Activated gamma-delta T cell treated with anti-CD3 and anti-CD28 coated beads, Interleukin-2, amount 50 U/mL, for 16 hours (primary cell): ENCODE measurements around the gene CYS1.
"Not testable (repeated sequence)": the region's sequence is repeated elsewhere in the genome, so short reads cannot be mapped to it uniquely, and the experiment has no call there.

Experiments used
- DNase-seq: peaks from one replicate; pipeline ENCODE4 v3.0.0-alpha.2; 2020; ENCODE audit warnings: low read depth

Gene CYS1

DNA sequence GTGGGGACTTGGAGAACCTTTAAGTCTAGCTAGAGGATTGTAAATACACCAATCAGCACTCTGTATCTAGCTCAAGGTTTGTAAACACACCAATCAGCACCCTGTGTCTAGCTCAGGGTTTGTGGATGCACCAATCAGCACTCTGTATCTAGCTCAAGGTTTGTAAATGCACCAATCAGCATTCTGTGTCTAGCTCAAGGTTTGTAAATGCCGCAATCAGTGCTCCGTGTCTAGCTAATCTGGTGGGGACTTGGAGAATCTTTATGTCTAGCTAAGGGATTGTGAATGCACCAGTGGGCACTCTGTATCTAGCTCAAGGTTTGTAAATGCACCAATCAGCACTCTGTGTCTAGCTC lies 11.7 kb upstream of the CYS1 start:
- not testable (repeated sequence) for DNase-seq

DNA sequence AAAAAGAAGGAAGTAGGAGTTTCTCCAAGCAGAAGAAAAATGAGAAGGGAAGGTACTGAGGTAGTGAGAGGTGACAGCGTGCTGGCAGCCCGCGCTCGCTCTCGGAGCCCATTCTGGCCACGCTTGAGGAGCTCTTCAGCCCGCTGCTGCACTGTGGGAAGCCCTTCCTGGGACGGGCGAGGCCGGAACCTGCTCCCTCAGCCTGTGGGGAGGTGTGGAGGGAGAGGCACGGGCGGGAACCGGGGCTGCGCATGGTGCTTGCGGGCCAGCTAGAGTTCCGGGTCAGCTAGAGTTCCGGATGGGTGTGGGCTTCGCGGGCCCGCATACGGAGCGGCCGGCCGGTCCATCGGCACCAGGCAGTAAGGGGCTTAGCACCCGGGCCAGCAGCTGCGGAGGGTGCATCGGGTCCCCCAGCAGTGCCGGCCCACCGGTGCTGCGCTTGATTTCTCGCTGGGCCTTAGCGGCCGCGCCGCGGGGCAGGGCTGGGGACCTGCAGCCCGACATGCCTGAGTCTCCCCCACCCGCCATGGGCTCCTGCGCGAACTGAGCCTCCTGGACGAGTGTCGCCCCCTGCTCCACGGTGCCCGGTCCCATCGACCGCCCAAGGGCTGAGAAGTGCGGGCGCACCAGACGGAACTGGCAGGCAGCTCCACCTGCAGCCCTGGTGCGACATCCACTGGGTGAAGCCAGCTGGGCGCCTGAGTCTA lies 11.1 kb upstream of the CYS1 start:
- no peak for DNase-seq

DNA sequence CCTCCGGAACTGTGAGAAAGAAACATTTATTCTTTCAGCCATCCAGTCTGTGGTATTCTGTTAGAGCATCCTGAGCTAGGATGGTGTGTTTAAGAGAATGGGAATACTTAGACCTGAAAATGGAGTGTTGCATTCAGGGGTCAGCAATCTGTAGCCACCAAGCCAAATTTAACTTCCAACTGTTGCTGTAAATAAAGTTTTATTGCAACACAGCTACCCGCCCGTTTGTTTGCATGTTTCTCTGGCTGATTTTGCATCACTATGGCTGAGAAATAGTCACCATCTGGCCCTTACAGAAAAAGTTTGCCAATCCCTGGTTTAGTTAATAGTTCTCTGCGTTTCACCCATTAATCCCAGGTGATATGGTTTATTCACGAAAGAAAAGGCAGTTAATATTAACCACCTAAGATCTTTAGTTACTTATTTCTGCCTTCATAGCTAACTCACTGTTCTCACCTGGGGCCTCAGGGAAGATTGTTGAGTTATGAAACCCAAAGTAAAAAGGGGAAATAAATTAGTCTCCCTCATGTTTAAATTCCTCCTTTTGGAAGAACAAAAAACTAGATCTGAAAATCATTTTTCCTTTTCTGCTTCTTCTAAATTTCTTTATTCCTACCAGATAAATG lies 9.5 kb upstream of the CYS1 start:
- DNase-seq, result no peak

DNA sequence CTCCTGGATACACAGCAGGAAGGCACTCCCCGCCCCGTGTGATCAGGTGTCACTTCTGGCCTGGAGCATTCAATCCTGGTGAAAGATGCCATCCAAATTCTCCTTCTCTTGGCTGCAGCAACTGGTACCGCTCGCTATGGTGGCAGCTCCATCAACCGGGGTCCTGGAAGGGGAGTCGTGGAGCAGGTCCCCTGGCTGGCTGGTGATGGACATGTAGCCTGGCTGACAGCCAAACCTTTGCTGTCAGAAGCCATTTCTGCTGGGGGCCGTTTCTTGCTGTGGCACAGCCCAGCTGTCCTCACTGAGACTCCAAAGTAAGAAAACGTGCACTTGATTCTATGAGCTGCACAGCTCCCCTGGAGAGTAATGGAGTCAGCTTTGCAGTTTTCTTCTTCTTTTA lies 7.1 kb upstream of the CYS1 start:
- no peak for DNase-seq

DNA sequence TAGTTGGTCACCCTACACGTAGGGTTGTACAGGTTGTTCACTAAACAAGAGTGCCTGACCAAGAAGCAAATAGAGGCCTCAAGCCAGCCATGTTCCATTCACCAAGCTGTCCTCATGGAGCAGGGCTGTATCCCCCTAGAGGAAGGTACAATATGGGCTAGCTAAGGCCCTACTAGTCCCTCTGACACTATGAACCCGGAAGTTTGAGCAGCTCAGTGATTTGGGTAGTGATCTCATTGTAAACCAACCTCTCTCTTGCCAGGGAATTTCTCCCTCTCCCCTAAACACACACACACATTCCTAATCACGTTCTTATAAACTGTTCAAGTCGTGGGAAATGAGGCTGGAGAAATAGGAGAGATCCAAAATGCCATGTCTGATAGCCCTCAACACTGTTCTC lies 6.7 kb upstream of the CYS1 start:
- DNase-seq, result no peak

DNA sequence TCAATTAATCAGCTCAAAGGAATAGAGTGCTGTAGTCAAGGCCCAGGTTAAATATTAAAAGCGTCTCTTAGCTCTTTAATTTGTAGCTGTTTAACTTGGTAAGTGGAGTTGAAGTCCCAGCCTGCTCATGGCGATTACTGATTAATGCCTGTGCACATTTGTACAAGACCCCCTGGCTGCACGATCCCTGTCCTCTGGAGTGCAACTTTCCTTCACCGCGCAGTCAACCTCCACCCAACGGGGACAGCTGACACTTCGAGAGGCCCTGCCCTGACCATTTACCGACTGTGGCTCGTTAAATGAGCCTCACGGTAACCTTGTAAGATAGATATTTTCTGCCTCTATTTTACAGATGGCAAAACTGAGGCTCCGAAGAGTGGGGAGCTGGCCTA lies 5.5 kb upstream of the CYS1 start:
- no peak for DNase-seq

DNA sequence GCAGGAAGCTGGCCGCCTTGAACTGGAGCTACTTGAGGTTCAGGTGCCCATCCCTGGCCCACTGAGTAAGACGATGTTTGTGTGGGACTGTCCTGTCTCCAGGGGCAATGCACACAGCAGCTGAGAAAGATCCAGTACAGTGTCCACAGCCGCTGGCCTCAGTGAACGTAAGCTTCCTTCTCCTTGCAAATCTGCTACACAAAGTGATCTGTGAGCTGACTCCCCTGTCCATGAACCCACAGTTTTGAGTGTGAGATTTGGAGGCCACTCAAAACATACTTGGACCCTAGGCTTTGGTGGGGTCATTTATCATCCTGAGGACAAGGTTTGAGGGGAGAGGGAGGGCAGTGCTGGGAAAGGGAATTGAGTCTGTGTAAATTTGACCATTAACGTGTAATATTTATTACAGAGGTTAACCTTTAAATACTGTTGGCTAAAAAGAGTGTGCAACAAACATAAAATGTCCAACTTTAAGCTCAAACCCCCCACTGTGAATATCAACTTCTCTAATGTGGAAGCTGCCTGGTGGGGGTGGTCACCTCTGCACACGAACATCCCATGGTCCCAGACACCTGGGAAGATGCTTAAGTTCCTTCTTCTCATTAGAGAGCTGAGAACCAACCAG lies 4.9 kb upstream of the CYS1 start:
- no peak for DNase-seq

DNA sequence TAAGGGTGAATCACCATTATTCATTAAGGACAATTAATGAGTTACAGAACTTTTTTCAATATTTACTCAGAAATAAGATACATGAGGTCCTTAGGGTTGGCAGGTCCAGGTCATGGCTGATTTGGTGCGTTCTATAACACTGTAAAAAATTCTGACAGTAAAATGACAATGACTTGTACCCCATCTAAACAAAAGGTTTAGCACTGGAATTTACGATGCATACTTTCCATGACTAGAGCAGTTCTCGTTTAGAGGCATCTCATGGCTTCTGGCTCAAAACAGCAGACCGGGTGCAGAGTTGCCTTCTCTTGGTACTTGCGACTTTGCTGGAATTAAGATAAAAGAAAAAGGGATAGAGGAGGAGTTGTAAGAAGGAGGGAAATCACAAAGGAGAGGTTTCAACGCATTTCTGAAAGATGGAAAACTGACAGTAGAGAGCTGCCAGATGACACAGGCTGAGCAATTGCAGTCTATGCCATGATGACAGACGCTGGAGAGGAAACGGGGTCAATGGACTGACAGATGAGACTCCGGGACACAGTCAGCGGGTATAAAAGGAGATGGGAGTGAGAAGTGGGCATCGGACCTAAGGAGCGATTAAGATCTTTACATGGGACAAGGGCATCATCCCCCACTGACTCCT lies 4.1 kb upstream of the CYS1 start:
- no peak for DNase-seq

DNA sequence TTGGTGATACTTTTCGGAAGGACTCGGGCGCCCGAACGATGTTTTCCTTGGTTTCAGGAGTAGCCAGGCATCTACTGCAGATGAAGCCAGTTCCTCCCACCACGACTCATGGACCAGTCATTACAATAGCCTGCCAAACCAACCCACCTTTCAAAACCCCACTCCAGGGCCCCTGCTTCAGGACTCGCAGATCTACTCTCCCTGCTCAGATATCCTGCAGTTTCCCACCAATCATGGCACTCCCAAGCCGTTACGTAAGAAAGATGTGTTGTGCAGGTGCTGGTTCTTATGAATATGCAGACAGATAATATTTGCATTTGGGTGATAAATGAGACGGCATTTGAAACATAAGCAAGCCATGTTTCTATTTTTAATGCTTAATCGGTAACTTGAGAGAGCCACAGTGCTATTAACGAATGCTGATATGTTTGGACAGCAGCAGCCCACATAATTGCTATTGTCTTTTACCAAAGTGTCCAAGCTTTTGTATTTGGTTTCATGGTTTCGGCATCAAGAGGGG lies 3.5 kb upstream of the CYS1 start:
- DNase-seq, result no peak

DNA sequence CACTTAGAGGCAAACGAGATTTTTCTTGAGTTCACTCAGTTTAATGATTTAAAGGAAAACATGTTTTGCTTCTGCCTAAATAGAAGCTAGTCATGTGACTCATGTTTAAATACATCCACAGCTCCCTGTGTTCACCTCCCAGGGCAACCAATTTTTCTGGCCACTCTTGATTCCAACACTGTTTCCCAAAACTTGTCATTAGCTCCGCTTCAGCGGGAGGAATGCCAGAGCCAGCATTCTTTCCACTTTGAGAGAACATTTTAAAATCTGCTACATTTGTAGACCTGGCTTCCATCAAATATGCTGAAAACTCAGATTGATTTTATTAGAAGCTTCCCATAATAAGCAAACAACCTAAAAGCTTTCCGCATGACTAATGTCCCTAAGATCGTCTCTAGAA lies 2.8 kb upstream of the CYS1 start:
- no peak for DNase-seq

DNA sequence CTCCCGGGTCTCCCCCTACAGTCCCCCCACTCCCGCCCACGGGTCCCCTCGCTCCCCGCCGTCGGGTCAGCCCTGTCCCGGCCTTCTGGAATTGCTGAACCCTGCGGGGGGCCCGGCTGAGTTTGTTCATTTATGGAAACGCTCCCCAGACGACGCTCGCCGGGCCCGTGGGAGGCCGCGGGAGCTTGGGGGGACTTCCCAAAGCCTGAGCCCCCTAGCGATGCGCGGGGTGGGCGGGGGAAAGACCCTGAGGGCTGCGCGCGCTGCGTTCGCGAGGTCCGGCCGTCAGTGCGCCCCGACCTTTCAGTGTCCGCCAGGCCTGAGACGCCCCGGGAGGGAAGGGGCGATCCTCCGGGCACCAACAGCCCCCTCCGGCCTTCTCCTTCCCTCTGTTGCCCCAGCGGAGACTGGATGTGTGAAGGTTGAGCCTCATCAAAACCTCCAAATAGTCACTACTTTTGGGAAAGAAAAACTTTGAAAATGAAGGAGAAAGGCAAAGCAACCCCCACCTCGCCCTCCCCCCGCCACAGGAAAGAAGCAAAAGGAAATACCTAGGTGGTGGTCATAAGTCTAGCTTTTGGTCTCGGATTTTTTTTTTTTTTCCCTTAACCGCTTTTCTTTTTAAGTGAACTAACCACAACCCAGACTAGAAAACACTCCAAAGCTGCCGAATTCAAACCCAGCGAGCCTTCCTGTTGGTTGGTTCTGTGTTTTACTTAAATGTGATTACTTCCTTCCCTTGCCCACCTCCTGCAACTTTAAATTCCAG lies 509 bp upstream of the CYS1 start:
- DNase-seq, result no peak

DNA sequence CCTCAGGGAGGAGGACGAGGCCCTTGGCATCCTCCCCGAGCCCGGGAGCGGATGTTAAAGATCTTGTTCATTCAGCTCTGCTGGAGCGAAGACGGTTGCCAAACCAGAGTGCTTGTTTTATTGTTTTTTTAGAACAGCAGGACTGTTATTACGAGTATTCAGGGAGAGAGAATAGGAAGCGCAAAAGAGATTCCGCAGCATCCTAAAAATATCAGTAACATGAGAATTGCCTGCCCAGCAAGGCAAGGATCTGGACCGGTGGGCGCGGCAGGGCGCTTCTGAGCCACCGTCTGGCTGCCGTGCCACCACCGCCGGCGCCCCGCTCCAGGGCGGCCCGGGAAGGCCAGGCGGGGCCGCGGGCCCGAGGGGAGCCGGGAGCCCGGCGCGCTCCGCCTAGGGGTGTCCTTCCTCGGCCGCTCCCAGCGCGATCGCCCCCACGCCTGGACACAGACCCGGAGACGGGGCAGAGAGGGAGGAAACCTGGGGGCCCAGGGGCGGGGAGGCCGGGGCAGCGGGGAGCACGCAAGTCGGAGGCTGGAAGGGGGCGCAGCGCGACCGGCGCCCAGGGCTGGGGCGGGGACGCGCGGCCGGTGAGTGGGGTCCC lies 843 bp downstream of the CYS1 start:
- DNase-seq, result no peak

DNA sequence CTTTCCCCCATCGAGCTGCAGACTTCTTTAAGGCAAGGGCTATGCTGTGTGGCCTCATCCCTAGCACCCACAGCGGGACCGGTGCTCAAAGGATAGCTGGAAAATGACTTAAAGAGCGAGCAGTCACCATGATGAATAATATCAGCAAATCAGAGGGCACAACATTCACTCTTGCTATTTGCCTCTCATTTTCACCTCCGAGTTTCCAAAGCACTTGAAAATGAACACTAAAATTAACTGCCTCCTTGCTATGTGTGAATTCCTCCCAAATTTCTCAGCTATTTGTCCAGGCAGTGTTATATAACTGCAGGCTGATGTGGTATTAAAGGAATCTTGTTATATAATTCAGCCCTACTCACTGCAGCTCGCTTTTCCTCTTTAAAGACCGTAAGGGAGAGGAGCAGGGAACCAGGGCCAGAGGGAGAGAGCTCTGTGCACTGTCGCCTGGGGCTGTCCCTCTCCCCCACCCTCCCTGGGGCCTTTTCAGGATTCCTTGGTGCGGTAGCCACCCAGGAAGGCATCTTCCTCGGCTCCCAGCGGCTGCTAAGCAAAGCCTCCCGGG lies 1.4 kb downstream of the CYS1 start:
- no peak for DNase-seq

DNA sequence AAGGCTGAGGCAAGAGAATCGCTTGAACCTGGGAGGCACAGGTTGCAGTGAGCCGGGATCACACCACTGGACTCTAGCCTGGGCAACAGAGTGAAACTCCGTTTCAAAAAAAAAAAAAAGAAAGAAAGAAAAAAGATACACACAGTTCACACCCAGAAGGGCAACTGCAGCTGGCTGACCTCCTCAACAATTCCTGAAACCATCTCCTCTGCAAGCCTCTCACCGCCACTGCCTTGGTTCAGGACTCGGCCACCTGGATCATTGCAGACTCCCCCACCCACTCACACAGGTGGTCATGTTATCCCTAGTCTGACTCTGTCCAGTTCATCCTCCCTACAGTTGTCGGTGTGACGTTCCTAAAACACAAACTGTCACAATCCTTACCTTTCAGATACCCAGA lies 2.2 kb downstream of the CYS1 start:
- DNase-seq, result no peak

DNA sequence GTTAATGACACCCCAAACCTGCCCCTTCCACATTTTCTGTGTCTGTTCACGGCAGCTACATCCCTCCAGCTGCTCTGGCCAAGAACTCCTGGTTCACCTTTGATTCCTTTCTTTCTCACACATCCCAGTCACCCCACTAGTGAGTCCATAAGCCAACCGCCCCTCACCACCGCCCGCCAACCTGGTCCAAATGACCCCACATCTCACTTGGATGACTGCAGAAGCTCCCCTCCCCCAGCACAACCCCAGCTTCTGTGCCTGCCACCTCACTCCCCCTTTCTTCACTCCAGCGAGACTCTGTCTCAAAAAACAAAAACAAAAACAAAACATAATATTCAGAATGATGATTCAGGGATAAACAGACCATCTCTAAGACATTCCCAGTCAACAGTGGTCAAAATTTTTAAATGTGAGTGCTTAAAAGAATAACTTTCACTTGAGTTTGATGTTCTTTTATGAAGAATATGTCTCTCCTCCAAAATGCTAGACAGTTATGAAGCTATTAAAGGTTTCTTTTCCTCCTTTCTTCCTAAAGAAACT lies 3.2 kb downstream of the CYS1 start:
- DNase-seq, result no peak

DNA sequence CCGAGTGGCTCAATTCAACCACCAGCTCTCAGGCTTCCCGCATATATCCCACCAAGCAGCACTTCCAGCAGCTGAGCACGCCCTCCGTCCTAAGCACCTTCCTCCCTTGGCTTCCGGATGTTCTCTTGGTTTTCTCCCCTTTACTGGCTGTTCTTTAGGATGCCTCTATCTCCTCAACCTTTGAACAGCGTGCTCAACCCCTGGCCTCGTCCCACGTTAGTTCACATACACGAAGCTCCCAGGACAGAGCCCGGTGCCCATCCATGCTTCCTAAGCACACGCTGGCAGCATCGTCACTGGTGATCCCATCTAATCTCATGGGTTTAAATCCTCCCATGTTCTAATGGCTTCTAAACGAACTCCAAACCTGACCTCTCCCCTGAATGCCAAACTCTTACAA lies 3.7 kb downstream of the CYS1 start:
- no peak for DNase-seq

DNA sequence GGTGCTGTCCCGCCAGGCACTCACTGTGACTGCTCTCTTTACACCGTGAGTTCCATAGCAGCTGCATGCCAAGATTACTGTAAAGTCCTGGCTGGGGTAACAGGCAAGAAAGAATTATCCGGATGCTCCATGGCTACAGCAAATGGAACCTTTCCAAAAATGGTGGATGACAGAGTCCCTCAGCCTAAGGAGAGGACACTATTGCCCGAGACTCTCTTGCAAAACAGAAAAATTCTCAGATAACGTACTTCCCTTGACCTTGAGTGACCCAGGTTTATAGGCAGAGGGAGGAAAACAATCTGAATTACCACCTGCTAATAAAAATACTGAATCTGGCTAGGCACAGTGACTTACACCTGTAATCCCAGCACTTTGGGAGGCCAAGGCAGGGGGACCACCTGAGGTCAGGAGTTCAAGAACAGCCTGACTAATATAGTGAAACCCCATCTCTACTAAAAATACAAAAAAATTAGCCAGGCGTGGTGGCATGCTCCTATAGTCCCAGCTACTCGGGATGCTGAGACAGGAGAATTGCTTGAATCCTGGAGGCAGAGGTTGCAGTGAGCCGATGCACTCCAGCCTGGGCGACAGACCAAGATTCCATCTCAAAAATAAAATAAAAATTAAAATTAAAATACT lies 4.5 kb downstream of the CYS1 start:
- DNase-seq, result no peak

DNA sequence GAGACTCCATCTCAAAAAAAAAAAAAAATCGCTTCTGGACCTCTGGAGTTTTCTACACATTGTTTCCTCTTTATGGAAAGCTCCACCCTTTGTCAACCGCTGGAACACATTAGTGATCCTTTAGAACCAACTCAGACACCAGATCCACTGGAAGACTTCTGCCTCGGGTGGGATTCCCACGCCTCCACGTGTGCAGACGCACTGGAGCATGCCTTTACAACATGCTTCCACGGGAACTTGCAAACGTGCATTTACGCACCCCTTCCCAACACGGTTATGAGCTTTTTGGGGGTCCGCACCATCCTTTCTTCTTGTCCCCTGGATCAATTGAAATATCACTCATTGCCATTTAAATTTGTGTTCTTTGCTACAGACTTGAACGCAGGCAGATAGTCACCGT lies 5.1 kb downstream of the CYS1 start:
- no peak for DNase-seq

DNA sequence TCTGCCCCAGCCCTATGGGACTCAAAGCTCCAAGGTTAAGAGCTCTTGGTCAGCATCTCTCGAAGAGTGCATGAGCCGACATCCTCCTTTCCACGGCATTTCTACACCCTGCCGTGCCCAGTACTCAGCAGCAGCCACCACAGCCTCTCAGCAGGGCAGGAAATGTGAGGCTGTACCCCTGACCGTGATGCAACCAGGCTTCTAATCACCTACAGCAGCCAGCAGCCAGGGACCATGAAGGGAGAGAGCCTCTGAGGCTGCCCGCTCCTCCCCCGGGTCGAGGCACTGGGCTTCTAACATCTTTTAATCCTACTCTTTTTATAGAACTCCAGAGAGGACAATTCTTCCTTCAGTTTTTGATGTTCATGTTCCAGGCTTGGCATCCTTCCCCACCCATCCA lies 6.5 kb downstream of the CYS1 start:
- DNase-seq, result no peak

DNA sequence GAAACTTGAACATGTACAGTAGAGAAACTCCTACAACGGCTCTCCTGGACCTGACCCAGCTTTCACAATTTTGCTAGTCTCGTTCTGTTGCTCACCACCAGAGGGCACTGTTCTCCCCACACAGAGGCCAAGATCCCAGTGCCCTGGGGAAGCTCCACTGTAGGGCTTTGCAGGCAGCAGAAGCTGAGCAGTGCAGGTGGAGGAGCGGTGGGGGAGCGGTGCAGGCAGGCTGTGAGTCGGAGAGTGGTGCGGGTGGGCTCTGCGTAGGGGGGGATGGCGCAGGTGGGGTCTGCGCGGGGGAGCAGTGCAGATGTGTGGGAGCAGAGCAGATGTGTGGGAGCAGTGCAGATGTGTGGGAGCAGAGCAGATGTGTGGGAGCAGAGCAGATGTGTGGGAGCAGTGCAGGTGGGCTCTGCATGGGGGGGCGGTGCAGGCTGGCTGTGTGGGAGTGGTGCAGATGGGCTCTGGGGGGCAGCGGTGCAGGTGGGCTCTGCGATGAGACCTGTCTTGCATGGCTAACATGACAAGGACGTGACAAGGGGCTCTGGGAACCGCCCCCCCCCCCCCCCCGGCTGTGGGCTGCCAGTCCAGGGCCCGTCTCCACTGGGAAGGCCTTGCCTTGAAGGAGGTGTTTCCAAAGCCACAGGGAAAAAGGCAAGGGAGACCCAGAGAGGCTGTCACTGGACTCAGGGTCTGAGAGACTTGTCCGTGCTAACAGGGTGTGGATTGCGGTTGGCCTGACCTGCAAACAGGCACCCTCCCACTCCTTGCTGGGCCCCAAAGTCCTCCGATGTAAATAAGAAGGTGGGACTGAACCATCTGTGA lies 7.3 kb downstream of the CYS1 start:
- peak; percentile 70 for DNase-seq
